ENCODE results near the gene ADCY9. TPM values are rescaled to one million over a fixed set of nuclear protein-coding genes. Genes with fewer than 3 reads are reported as not detected.

Gene ADCY9
- total RNA-seq, 1 donor from 2014 or later: 49.6 TPM

DNA sequence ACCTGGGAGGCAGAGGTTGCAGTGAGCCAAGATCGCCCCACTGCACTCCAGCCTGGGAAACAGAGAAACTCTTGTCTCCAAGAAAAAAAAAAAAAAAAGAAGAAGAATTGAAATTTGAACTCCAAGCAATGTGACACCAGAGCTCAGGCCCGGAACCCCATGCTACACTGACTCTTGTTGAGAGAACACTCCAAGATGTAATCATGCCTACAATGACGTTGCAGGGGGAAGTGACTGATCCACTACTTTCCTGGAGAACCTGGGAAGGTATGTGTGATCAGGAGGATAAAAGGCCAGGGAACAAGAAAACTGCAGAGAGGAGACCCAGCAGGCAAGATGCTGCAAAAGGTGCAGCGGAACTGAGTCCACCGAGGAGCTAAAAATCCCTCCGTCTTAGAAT, 57.9 kb downstream of the ADCY9 start:
- Histone ChIP-seq H3K27ac (no peak overlapping the region), H3K4me3 (no peak overlapping the region), H3K9me3 (no peaks in the 10 kb centered on the region), H3K36me3 (no peaks in the 10 kb centered on the region), H3K27me3 (no peaks in the 10 kb centered on the region), H3K4me1 (peaks cover 19% of the 10 kb centered on the region)
- intact Hi-C loops (cut with DNase I): loop anchor here (10.0 kb wide), 1 partner anchor 56 kb away; the partner anchor contains the start of gene ADCY9
- TF ChIP-seq, protein P1, sequence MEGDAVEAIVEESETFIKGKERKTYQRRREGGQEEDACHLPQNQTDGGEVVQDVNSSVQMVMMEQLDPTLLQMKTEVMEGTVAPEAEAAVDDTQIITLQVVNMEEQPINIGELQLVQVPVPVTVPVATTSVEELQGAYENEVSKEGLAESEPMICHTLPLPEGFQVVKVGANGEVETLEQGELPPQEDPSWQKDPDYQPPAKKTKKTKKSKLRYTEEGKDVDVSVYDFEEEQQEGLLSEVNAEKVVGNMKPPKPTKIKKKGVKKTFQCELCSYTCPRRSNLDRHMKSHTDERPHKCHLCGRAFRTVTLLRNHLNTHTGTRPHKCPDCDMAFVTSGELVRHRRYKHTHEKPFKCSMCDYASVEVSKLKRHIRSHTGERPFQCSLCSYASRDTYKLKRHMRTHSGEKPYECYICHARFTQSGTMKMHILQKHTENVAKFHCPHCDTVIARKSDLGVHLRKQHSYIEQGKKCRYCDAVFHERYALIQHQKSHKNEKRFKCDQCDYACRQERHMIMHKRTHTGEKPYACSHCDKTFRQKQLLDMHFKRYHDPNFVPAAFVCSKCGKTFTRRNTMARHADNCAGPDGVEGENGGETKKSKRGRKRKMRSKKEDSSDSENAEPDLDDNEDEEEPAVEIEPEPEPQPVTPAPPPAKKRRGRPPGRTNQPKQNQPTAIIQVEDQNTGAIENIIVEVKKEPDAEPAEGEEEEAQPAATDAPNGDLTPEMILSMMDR (IDR thresholded peaks at IDR 0.05): no peak
- DNase-seq (no peak), ATAC-seq (no peak)

DNA sequence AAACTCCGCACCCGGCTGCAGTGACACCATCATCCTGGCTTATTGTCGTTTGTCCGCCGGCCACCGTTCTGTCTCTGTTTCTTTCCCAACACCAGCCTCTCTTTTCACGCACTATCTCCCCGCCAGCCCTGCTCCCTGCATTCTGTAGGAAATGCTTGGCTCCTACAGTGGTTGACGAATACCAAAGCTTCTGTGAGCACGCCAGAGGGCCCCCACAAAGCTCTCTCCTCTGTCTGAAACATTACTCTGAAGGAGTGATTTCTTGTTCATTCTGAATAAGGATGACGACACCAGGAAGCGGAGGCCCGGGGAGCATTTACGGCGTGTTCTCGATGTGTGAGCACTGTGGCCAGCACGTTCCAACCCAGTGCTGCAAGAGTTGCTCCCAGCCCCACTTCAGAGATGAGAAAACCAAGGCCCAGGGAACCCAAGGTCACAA, 58.8 kb downstream of the ADCY9 start:
- no peak for ATAC-seq
- intact Hi-C loops (cut with DNase I): loop anchor here (10.0 kb wide), 1 partner anchor 57 kb away; the partner anchor contains the start of gene ADCY9
- no peaks in the 10 kb centered on the region for H3K36me3 ChIP-seq
- no peaks in the 10 kb centered on the region for H3K27me3 ChIP-seq
- H3K9me3 ChIP-seq: no peaks in the 10 kb centered on the region
- H3K27ac ChIP-seq: no peak overlapping the region
- no peak overlapping the region for H3K4me3 ChIP-seq
- no peak for DNase-seq
- H3K4me1 ChIP-seq: peaks cover 28% of the 10 kb centered on the region
- TF ChIP-seq, protein P1 (IDR thresholded peaks at IDR 0.05): no peak

DNA sequence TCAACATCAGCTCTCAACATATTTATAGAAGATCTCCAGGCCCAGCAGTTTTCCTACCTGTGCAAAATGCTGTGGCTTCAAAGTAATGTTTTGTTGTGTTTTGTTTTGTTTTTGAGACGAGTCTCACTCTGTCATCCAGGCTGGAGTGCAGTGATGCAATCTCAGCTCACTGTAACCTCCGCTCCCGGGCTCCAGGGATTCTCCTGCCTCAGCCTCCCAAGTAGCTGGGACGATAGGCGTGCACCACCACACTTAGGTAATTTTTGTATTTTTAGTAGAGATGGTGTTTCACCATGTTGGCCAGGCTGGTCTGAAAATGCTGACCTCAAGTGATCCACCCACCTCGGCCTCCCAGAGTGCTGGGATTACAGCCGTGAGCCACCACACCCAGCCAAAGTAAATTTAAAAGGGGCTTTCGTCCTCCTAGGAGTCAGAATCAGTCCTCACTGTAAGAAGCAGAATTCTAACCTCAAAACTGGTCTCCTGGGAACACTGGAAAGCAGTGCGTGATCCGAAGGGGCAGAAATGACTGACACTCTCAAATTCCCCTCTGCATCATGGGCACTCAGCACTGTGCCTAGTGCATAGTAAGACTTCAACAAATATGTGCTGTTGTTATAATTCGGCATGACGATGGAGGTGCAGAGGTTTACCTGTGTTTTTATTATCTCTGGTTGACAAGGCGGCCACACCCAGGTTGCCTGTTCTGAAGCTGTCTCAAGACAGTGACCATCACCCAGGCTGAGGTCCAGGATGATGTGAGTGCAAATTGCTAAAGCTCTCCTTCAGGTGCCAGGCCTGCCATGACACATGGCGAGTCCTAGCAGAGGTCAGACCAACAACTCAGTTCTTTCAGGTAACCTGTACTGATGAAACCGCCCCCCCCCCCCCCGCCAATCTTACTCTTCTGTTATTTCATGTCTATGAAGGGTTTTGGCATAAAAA, 59.8 kb downstream of the ADCY9 start:
- intact Hi-C loops (cut with DNase I): loop anchor here (10.0 kb wide), 1 partner anchor 58 kb away; the partner anchor contains the start of gene ADCY9
- ATAC-seq: no peak

DNA sequence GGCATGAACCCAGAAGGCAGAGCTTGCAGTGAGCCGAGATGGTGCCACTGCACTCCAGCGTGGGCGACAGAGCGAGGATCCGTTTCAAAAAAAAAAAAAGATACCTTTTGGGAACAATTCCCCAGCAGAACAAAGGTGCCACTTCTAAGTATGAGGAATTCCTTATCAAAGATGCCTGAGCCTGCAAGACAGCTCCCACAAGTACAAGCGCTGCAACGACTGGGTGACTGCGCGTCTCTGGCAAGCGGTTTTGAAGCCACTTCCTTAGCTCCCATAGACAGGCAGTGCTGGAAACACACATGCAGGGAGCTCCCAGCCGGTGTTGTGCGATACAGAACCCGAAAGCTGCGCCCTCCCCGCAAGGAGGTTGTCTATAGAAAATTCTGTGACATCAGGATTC, 60.5 kb downstream of the ADCY9 start:
- Histone ChIP-seq H3K27me3 (no peaks in the 10 kb centered on the region), H3K4me3 (no peak overlapping the region), H3K4me1 (peaks cover 39% of the 10 kb centered on the region), H3K27ac (no peak overlapping the region), H3K36me3 (no peaks in the 10 kb centered on the region), H3K9me3 (no peaks in the 10 kb centered on the region)
- no peak for DNase-seq
- ATAC-seq: no peak
- TF ChIP-seq, protein P1 (IDR thresholded peaks at IDR 0.05): no peak
- intact Hi-C loops (cut with DNase I): loop anchor here (10.0 kb wide), 1 partner anchor 59 kb away; the partner anchor contains the start of gene ADCY9

More for the DNA sequence above, 59.8 kb downstream of the ADCY9 start:
- Histone ChIP-seq H3K4me3 (no peak overlapping the region), H3K27ac (no peak overlapping the region), H3K9me3 (no peaks in the 10 kb centered on the region), H3K27me3 (no peaks in the 10 kb centered on the region), H3K36me3 (no peaks in the 10 kb centered on the region), H3K4me1 (peaks cover 39% of the 10 kb centered on the region)
- no peak for DNase-seq
- TF ChIP-seq, protein P1 (IDR thresholded peaks at IDR 0.05): no peak

DNA sequence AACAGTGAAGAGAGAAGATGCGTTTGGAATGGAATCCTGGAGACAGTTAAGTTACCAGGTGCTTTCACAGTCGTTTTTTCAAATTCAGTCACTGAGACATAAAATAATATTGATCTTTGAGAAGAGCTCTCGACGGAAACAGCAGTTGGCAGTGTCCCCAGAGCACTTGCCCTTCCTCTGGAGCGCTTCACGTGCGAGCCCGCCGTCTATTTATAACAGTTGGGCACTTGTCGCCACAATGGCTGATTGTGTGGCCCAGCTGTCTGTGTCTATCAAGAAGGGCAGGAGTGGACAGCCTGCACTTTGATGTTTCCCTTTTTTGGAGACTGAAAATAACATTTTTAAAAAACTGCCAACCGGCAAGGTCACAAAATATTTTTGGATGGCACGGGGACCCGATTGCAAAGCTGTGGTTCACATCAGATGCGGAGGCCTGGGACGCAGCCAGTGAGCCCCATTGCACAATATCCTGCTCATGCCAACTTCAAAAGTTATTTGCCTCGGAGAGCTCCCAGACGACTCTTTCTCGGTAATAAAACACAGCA, 62.9 kb downstream of the ADCY9 start:
- Histone ChIP-seq H3K36me3 (no peaks in the 10 kb centered on the region), H3K9me3 (no peaks in the 10 kb centered on the region), H3K27me3 (no peaks in the 10 kb centered on the region), H3K27ac (peak overlapping the region; percentile 73), H3K4me1 (peaks cover 37% of the 10 kb centered on the region), H3K4me3 (peak overlapping the region; percentile 24)
- DNase-seq: peak; percentile 87
- TF ChIP-seq, protein P1 (IDR thresholded peaks at IDR 0.05): no peak
- ATAC-seq: peak; percentile 73
- intact Hi-C loops (cut with DNase I): loop anchor here (10.0 kb wide), 1 partner anchor 61 kb away; the partner anchor contains the start of gene ADCY9

Measured in upper lobe of right lung (tissue), 1 donor.